SHP77 (cell line): Measurements from ENCODE around the gene UTP4.
"Not testable (repeated sequence)": the region's sequence is repeated elsewhere in the genome, so short reads cannot be mapped to it uniquely, and the experiment has no call there.

Source experiments
- DNase-seq, 2 experiments: peaks; one replicate each; lab custom pipeline; 2025; lab: John Stamatoyannopoulos, UW

Gene UTP4

DNA sequence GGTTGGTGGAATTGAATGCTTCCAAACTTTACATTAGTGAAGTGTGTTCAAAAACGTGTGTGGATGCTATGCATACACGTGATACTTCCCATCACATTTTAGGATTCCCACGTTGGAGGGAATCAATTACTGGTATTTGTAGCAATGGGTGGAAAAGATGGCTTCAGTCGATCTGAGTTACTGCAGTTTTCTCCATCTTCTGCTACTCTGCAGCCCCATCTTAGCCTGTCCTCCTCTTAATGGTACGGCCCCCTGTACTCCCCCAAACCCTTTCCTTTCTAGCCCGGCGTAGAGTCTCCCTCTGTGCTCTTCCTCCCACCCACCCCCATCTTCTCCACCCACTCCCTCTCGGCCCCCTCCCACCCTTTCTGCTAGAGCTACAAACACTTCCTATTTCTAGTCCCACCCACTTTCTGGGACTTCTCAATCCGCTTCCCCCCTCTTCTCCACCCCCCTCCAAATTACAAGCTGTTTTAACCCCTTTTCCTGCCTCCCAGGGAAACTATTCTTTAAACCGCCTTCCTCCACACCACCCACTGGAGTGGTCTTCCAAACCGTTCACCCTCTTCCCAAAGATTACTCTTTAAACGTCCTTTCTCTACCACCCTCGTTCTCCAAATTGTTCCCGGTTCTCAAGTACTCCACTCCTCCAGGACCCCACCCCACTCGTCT is 1.1 kb upstream of the UTP4 start:
- DNase-seq, result peak in 1 of 2 experiments; percentile 3

DNA sequence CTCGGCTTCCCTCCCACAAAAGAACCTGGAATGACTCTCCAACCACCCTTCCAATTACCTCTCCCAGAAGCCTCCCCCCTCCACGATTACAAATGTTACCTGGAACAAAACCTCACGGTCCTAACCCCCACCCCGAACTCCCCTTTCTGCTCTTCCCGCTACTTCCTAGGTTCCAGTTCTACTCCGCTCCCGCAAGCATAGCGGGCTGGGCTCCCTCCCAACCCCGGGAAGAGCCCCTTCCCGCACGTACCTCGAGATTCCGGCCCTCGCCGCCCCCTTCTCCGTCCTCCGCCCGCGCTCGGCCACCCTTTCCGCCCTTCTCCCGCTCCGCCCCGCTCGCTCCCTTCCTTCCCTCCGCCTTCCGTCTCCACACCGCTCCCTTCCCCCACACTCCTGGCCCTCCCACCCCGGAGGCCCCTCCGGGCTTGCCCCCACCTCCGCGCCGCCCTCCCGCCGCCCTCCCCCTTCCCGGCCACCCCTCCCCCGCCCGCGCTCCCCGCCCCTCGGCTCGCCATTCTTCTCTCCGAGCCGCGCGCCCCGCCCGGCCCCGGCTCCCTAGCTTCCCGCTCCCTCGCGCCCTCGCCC is 518 bp upstream of the UTP4 start:
- DNase-seq, result peak; percentile 50 to 72

DNA sequence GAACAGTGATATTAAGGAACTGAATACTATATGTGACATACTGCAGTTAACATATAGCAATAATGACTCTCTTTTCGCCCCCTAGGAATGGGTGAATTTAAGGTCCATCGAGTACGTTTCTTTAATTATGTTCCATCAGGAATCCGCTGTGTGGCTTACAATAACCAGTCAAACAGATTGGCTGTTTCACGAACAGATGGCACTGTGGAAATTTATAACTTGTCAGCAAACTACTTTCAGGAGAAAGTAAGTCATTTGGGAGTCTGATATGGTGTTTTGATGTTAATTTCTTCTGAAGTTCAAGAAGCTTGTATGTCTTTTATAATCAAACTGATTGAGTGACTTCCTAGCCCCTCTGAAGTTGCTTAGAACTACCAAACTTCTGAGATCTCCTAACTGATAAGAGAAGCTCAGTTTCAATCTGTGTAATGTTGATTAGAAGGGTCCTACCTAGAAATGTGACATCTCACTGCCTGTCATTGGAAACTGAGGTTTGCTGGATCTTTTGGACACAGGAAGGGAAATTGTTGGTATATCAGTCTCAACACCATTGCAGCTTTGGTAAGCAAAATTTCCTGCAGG is 1.0 kb downstream of the UTP4 start:
- DNase-seq, result no peak

DNA sequence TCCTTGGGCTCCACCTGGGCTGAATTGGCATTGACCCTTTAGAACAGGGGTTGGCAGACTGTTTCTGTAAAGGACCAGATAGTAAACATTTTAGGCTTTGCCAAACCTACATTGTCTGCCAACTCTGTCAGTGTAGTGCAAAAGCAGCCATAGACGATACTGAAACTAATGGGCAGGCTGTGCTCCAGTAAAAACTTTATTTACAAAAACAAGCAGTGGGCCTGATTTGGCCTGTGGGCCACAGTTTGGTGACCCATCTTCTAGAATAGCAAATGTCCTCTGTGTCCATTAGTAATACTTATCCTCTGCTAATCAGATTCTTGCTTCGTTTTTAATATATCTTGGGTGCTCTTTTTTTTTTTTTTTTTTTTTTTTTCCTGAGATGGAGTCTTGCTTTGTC is 6.2 kb downstream of the UTP4 start:
- no peak for DNase-seq

DNA sequence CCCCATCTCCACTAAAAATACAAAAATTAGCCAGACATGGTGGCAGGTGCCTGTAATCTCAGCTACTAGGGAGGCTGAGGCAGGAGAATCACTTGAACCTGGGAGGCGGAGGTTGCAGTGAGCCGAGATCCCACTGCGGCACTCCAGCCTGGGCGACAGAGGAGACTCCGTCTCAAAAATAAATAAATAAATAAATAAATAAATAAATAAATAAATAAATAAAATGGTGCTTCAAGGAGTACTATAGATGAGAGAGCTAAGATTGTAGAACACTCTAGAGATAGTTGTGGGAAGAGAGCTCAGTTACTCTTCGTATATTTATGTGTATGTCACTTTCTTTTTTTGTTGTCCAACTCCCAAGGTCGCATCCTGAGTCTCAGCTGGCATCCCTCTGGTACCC is 7.0 kb downstream of the UTP4 start:
- not testable (repeated sequence) for DNase-seq

DNA sequence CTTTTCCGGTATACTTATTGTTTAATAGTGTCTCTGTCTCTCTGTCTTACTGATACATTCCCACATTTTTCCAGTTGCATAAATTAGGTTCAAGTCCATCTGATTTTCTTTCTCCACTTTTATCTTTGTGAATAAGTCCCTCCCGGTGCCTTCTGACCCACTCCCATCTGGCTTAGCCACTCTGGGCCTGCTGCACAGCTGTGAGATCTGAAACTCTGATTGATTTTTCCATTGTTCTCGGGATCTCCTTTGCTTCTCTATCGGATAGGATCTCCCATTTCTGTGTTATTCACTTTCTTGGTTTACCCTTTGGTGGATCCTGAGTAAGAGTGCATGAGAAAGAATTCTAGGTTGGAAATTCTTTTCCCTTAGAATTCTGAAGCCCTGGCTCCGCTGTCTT is 8.6 kb downstream of the UTP4 start:
- no peak for DNase-seq

DNA sequence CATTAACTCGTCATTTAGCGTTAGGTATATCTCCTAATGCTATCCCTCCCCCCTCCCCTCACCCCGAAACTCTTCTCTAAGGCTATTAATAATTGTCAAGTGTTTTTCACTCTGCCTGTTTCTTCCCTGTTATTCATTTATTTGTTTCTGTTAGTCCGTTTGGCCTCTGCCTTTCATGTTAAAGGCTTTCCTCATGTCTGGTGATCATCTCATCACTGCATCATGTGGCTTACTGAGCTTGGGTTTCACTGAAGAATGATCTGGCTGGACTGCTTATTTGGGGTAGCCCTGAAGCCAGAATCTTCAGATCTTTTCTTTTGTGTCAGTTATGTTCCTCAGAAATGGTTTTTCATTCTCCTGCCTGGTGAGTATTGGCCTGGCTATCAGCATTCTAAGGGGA is 9.5 kb downstream of the UTP4 start:
- DNase-seq, result no peak

DNA sequence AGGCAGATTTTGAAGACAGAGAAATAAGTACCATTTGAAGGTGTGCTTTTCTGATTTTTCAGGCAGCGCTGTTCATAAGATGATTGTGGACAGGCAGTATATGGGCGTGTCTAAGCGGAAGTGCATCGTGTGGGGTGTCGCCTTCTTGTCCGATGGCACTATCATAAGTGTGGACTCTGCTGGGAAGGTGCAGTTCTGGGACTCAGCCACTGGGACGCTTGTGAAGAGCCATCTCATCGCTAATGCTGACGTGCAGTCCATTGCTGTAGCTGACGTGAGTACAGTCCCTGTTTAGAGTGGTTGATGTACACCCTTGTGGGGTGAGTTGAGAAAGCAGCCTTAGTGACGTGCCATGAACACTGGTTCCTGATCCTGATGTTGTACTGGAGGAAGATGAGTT is 10.7 kb downstream of the UTP4 start:
- no peak for DNase-seq

DNA sequence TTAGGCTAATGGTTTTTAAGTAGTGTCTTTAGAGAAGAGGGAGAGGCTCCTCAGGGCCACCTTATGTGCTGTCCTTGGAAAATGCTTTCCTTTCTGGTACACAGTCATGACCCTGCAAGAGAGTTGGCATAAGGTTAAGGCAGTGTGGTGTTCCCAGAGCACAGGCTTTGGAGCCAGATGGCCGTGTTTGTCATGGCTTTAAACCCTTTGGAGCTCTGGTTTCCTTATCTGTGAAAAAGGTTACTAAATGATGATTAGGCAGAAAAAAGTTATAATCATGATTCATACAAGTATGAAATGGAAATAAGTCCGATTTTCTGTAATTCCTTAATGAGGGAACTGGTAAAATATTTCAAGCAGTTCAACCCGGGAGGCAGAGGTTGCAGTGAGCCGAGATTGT is 13.2 kb downstream of the UTP4 start:
- DNase-seq, result no peak

DNA sequence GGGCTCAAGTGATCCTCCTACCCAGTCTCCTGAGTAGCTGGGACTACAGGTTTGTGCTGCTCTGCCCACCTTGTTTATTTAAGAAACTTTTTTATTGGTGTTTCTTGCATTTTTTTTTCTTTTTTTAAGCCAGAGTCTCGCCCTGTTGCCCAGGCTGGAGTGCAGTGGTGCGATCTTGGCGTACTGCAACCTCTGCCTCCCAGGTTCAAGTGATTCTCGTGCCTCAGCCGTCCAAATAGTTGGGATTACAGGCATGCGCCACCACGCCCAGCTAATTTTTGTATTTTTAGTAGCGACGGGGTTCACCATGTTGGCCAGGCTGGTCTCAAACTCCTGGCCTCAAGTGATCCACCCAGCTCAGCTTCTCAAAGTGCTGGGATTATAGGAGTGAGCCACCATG is 17.2 kb downstream of the UTP4 start:
- DNase-seq, result not testable (repeated sequence)

DNA sequence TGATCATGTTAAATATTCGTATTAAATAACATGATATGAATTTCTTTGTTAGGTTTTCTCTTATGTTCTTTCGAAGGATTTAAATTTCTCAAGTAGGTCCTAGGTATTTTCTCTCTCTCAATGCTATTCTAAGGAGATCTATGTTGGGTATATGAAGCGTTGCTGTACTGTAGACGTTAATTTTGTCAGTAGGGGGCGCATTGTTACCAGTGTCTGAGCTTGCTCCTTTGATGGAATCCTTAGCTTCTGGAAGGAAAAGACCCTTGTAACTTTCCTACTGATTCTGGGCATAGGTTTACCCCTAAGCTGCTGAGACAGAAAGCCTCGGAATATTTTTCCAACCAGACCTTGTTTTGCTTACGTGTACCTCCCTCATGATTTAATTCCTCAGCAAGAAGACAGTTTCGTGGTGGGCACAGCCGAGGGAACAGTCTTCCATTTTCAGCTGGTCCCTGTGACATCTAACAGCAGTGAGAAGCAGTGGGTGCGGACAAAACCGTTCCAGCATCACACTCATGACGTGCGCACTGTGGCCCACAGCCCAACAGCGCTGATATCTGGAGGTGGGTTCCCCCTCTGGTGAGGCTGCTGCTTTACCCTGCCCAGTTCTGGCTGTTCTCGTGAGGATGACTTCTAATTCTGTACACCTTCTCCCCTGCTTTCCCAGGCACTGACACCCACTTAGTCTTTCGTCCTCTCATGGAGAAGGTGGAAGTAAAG is 17.9 kb downstream of the UTP4 start:
- DNase-seq, result peak; percentile 47 to 66

DNA sequence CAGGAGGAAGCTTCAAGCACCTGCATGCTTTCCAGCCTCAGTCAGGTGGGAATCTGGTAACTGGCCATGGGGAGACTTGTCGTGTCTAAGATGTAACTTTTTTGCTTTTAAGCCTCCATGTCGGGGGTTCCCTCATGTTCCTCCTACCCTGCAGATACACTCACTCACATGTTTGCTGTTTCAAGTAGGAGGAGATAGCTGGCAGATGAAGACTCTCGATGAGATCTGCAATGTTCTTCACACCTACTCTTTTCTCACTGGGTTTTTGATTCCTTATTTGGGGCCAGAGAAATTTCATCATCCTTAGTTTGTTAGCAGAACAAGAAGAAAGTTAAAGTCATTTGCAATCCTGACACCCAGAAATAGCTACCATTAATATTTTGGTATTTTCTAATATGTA is 24.7 kb downstream of the UTP4 start:
- DNase-seq, result no peak

DNA sequence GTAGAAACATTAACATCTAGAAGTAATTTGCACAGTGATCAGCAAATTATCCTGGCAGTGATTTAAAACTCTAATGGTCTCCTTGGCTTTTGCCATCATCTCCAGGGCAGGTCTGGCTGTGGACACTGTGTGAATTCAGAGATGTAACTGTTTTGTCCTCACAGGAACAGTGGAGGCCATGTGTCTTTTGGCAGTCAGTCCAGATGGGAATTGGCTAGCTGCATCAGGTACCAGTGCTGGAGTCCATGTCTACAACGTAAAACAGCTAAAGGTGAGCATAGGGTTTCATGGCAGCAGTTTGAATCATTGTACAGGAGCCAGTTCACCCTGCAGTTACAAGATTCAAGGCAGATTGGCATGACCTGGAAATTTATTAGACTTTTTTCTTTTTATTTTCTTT is 27.7 kb downstream of the UTP4 start:
- no peak for DNase-seq

DNA sequence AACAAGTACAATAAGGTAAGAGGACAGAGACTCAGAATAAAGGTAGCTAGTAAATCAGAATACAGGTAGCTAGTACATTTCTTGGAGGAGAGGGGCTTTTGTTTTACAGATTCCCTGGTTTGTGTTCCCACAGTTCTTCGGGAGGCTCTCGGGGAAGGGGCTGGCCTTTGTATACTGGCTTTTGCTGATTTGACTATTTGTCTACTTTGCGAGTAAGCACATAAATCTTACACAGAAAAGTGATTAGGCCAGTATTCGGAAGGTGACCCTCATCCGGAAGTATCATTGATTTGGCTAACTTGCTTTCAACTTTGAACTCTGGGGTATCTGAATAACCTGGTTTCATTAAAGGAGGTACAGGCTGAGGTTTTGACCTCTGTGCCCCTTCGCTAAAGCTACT is 33.1 kb downstream of the UTP4 start:
- no peak for DNase-seq

DNA sequence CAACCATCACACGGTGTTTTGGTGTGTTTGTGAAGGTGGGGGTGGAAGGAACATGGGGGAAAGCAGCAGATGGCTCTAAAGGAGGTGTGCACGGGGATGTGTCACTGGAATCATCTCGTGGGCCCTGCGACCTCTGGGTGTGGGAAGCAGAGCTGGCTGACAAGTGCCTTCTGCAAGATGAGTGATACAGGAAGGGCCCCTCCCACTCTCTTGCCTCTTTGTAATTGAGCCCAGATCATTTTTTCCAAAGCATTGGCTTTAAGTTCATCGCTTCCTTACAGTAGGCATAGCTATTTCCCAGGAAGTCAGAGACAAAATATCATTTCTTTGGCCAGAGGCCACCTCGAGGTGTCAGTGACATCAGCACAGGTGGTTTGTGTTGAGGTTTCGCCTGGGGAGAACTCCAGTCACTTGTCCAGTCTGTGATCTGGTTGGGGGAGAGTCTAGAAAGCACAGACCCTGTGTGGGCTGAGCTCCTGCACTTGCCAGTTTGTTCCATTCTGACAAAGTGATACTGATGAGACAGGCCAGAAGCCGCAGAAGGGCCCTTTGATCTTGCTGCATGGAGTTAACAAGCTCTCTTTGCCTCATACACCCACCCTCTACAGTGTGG is 33.9 kb downstream of the UTP4 start:
- no peak for DNase-seq

DNA sequence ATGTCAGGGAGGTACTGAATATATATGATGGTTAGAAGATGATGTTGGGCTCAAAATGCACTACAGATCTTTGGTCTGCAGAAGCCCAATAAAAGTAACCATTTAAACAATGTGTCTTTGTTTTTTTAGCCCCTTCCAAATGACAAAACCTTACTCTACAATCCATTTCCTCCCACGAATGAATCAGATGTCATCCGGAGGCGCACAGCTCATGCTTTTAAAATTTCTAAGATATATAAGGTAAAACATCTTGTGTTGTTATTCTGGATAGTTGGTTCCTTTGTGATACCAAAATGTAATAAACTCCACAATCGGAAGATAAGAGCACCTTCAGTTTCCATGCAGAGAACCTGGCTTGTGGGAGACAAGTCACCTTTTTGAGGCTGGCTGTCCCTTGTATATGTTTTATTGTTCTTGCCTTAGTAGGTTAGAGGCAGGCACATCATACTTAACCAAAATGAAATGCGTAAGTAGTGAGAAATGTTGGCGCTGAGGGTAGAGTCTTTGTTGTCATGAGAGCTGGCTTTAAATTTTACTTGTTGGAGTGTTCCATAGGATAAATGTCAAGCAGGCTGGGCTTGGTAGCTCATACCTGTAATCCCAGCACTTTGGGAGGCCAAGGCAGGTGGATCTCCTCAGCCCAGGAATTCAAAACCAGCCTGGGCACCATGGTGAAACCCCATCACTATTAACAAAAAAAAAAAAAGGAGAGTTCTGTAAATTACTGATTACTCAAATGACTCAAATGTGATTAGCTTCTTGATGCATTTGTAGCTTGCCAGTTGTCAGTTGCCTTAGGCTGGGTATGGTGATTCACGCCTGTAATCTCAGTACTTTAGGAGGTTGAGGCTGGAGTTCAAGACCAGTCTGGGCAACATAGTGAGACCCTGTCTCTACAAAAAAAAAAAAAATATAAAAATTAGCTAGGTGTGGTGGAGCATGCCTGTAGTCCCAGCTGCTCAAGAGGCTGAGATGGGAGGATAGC is 34.8 kb downstream of the UTP4 start:
- DNase-seq, result no peak

DNA sequence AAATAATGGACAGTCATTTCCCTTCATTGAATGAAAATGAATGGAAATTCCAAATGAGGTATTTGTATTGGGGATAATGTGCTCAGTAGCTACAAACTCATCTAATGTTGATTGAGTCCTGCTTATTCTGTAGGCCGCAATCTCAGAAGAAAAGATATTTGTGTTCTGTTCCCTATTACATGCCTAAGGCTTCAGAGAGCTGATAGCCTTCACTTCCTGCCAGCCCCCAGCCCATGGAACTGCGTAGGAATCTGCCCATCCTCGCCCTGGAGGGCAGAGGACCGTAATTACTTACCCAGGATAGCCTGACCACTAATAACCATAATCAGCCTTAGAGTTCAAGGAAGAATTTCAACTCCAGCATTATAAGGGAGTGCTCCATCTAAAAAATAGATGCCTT is 36.6 kb downstream of the UTP4 start:
- DNase-seq, result no peak

DNA sequence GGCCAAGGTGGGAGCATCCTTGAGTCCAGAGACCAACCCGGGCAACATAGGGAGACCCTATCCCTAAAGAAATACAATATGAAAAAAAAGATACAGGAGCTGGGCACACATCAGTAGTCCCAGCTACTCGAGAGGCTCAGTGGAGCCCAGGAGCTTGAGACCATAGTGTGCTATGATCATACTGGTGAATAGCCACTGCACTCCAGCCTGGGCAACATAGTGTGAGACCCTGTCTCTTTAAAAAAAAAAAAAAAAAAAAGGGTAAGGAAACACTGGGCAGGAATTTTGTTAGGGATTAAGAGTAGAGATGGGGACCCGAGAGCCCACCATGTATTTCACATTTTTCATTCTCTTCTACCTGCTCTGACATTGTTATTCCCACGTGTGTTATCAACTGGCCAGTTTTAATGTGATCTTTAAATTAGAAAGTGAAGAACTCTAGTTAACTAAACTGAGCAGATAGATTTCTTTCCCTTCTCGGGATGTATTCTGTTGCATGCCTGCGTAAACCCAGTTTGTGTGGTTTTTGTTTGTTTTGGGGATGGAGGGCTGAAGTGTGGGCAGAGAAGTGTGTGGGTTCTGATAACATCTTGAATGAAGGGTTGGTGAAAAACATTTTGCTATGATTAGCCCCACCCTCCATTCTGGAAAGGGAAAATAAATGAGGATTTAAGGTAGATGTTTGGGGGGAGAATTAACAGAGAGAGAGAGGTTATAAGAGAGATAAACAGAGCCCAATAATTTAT is 37.3 kb downstream of the UTP4 start:
- no peak for DNase-seq

DNA sequence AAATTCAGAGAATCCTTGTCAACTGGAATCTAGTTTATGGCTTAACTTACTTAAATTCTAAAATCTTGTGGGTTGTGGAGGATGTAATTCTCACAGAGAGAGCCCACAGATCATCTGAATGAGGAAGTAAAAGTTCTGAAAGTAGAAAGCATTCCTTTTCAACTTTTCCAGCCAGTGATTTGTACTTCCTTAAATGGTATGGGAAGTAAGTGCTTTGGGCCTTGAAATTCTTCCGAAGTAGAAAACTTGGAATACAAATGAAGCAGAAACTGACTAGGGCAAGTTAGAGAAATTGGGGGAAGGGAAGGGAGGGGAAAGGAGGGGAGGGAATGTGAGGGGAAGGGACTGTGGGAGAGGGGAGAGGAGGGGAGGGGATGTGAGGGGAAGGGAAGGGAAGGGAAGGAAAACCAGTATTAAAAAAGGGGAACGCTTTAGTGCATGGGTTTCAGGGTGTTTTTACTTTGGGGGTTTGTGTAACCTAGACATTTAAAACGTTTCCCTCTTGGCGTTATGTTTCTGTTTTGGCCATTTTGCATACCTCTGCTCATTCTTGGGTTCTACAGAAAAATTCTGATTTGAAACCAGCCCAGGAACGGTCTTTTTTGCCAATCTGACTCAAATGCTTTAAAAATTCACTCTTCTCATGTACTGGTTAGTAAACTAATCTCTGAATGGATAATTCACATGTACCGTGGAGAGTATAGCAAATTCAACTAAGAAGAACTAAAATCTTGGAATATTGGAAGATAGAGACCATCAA is 39.1 kb downstream of the UTP4 start:
- DNase-seq, result no peak
